NCI-H345 (cell line): ENCODE data around the gene LMX1B.
"Not testable (repeated sequence)": the region's sequence is repeated elsewhere in the genome, so short reads cannot be mapped to it uniquely, and the experiment has no call there.

Experiments
- DNase-seq: peaks from one replicate; lab custom pipeline; 2025; lab: John Stamatoyannopoulos, UW

LMX1B gene

DNA sequence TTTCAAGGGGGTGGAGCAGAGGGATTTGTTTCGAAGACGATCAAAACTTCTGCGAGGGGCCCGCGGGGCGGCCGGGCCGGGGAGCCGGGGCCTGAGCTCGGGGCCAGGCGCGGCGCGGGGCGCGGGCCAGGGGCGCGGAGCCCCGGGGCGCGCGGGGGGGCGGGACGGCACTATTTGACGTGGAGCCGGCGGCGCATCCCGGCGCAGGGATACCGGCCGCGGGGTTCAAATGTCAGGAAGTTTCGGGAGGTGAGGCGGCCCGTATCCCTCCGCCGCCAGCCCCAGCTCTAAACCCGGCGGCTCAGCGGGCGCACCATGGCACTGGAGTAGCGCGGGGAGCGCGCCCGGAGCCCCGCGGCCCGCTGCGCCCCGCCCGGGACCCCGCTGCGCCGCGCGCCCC is at the start of gene LMX1B:
TSS of gene LMX1B (plus strand) at position 278 of the 400 bp plus-strand sequence. CDS start 522 bp downstream, outside the sequence.
- peak; percentile 28 for DNase-seq

DNA sequence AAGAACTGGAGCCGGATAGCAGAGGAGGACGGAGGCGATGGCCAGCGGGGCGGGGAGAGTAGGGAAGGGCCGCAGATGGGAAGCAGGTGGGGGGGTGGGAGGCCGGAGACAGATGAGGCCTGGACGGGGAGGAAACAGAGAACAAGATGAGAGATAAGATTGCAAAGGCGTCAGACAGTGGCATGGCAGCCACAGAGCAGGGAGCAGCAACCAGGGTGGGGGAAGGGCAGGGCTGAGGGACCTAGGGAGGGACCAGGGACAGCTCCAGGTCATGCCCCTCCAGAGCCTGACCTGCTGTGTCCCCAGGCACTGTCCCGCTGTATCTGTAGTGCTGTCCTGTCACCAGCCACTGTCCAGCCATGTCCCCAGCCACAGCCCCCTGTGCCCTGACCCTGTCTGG is 49.6 kb upstream of the LMX1B start:
- no peak for DNase-seq

DNA sequence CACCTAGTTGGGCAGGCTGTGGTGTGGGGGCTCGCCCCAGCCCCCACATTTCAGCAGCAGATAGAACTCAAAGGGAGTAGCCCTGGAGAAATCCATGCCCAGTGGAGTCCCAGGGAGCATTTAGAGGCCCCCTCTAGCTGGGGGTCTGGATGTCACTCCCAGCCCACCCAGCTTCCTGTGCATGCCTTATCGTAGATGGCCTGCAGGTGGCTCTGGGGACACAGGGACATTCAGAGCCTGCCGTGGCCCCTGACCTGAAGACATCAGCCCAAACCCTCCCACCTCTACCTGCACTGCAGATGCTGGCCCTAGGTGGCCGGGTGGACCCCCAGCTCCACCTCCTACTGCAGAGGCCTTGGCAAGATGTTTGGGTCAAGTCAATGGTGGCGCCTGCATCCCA is 49.0 kb upstream of the LMX1B start:
- no peak for DNase-seq

DNA sequence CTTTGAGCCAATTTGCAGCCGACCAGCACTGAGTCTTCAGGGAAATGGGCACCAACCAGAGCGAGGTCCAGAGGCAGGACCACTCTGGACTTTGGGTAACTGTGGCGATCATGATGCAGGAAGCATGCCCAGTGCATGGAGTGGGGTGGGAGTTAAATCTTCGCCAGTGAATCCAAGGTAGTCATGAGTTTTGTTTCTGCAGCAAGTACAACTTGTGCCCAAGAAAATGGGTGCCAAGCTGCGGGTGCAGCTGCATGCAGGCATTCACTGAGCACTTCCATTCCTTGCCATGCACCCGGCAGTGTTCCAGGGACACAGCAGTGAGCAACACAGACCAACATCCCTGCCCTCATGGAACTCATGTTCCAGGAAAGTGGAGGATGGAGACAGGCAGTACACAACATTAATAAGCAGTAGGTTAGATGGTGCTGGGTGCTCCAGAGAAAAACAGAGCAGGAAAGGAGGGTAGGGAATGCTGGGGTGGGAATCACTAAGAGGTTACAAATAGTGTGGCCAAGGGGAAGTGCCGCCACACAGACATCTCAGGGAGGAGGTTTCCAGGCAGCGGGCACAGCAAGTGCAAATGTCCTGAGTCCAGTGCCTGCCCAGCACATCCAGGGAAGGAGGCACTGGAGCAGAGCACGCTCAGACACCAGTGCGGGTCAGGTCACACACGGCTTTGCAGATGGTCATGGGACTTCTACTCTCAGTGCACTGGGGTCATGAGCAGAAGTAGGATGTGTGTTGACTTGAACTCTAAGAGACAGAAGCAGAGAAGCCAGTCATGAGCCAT is 48.2 kb upstream of the LMX1B start:
- no peak for DNase-seq

DNA sequence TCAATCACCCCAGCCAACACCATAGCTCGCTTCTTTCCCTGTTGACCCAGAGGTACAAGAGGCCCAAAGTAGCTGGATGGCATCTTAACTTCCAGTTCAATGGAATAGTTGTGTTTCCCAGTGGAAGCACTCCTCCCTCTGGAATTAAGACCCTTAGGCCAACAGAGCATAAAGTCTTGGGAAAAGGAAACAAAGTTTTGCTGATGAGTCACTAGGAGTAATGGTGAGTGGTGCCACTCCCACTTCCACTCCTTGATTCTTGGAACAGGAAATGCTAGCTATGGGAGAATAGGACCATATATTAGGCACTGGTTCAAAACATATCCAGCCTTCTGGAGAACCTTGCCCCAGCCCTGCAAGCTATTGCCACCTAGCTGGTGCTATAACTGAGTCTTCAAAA is 44.7 kb upstream of the LMX1B start:
- DNase-seq = no peak

DNA sequence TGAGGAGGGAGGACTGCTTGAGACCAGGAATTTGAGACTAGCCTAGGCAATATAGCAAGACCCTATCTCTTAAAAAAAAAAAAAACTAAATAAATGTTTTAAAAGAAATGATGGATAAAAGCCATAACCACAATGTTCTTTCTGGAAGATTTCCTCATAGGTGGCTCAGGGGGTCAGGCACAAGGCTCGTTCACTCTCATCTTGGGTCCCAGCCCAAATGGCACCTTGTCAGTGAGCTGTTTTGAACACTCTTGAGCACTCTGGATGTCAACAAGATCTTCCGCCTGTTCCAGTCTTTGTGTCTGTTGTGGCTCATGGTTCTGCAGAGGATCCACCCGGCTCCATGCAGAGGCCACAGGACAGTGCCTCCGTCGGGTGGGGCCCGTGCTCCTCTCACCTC is 35.7 kb upstream of the LMX1B start:
- DNase-seq = no peak

DNA sequence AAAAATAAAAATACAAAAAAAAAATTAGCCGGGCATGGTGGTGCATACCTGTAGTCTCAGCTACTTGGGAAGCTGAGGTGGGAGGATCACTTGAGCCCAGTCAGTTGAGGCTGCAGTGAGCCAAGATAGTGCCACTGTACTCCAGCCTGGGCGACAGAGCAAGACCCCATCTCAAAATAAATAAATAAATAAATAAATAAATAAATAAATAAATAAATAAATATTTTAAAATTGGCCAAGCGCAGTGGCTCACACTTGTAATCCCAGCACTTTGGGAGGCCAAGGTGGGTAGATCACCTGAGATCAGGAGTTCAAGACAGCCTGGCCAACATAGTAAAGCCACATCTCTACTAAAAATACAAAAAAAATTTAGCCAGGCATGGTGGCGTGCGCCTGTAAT is 33.4 kb upstream of the LMX1B start:
- not testable (repeated sequence) for DNase-seq

DNA sequence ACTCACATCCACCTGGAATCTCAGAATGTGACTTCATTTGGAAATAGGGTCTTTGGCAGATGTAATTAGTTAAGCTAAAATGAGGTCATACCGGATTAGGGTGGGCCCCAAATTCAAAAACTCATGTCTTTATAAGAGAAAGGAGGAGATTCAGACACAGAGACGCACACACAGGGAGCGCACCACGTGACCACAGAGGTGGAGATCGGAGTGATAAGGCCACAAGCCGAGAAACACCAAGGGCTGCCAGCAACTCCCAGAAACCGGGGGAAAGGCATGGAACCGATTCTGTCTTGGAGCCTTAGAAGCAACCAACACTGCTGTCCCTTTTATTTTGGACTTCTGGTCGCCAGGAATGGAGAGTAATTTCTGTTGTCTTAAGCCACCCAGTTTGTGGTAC is 31.8 kb upstream of the LMX1B start:
- DNase-seq = no peak

DNA sequence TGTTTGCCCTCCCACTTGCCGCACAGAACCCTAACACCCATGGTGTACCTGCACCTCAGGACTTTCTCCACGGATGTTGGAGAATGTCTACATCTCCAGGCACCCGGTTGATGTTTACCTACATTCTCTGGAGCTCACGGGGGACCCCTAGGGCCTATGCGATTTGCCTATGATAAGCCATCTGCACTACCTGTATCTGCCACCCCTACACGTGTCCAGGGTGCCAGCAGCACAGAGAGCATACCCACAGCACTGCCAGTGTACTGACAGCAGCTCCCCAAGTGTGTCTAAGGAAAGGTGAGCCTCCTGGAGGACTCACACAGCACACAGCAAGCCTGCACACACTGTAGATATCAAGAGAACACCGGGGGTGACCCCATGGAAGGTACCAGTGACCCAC is 31.3 kb upstream of the LMX1B start:
- DNase-seq = no peak

DNA sequence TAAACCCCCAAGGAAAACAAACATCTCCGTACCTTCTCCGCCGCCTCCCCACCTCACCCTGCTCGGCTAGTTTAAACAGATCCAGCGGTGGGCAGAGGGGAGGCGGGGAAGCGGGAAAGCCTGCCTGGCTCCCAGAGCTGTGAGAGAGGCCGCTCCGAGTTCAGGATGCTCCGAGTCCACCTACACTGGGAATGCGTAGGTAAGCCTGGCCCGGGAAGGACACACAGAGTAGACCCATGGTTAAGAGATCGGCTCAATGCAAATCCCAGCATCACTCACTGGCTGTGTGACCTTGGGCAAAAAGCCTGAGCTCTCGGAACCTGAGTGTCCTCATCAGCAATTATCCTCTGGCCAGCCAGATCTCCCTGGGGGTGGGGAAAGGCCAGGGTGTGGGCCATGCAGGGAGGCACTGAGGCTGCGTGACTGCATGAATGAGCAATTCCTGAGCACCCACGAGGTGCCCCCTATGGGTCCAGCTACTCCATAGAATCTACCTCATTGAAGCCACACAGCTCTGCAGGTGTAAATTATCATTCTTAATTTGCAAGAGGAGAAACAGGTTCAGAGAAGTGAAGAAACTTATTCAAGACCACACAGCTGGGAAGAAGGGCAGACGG is 30.5 kb upstream of the LMX1B start:
- DNase-seq = no peak

DNA sequence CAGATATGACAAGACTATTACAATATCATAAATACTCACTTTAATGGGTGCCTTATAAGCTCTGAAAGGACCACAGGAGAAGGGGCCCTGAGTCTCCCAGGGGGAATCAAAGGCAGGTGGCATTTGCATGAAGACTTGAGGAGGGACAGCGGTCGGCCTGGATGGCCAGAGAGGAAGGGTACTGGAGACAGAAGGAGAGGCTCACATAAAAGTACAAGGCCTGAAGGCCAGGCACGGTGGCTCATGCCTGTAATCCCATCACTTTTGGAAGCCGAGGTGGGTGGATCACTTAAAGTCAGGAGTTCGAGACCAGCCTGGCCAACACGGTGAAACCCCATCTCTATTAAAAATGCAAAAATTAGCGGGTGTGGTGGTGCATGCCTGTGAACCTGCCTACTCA is 29.1 kb upstream of the LMX1B start:
- DNase-seq = no peak

DNA sequence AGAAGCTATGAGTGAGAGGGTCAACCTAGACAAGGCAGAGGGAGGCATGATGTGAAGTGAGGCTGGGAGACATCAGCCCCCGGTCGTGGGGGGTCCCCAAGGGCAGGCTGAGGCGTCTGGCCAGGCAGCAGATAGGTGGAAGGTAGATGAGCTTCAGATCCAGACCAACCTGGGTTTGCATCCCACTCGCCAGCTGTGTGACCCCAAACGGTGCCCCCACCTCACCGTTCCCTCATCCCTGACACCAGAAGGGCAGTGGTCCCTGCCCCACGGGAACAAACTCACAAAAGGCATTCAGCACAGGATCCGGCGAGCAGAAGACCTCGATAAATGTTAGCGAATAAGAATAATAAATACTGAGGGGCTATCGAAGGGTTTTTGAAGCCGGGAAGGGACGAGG is 27.5 kb upstream of the LMX1B start:
- DNase-seq = no peak

DNA sequence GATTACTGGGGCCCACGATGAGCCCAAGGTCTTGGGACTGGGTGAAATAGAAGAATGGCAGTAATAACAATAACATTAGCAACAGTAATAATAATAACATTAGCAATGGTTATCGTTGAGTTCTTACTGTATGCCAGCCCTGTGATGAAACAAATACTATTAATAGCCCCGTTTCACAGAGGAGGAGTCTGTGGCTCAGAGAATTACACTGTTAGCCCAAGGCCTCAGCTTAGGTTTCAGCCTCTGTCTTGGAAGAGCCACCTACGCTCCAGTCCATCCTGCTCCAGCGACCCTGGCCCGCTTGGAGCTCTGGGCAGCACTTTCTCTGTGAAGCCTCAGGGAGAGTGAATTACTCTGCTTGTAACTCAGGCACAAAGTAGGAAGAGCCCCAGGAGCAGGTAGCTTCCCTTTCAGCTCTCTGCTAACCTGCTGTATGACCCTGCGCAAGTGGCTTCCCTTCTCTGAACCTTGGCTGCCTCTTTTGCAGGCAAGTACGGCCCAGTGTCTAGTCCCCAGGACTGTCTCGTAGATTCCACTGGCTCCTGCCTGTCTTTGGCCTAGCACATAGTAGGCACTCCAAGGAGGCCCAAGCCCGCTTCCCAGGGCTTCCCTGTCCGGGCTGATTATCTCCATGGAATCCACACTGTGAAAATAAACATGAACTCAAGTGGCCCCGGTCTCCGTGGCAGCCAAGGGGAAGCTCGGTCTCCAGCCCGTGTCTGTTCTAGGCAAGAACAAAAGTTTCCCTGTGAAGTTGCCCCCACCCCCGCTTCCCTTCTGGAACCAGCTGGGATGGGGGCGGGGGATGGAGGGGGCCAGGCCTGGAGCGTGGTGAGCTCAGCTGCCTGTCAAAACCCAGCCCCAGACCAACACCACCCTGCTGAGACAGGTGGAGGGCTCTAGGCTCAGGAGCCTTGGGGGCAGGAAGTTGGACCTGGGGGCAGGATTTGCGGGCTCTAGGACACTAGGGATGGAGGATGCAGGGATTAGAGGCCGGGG is 26.2 kb upstream of the LMX1B start:
- DNase-seq = no peak

DNA sequence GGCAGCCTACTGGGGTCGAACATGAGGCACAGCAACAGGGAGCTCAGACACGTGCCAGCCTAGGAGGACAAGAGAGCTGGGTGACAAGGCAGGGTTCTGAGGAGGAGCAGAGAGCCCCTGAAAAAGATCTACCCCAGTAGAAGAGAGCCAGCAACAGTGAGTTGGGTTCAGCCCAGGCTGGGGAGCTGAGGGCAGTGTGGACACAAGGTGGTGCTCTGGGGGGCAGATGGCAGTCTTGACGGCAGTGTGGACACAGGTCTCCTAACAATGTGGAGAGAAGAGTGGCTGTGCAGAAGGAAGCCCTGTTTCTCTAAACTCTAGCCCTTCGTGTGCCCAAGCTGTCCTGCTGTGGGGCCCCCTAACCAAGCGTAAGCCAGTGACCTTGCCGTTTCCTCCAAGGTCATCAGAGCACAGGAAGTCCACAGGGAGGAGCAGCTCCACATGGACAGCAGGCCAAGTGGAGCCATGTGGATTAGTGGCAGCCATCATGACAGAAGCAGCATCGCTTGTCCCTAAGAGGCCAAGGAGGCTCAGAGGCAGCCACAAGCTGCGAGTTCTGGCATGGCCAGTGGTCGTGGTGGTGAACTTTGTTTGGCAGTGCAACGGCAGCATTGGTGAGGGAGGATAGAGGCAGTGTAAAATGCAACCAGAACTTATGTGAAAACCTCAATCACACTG is 25.1 kb upstream of the LMX1B start:
- DNase-seq = no peak

DNA sequence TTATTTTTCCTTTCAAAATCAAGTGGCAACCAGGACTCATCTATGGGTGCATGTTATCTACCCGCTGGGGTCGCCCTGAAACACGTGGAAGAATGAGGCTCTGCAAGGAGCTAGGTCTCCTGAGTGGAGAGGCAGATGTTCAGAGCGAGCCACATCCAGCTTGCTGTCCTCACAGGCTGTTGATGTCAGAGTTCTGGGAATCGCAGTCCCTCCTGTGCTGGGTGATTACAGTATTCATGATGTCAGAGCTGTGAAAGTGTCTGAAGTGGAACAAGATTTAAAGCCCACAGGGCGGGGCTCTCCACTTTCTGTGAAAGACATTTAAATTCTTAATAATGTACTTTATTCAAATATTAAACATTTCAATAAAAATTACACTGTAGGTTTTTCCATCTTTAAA is 24.4 kb upstream of the LMX1B start:
- DNase-seq = no peak

DNA sequence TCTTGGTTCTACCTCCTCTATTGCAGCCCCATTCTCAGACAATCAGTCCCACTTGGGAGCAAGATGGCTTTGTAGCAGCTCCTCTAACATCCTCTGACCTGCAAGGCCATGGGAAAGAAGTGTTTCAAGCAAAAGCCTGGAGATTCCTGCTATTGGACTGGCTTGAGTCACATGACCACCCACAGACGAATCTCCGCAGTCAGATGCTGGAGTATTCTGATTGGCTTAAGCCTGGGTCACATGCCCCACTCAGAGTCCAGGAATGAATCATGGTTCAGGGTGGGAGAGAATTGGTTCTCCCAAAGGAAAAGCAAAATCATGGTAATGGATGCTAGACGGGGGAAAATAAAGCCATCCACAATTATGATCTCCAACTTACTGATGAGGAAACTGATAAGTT is 22.6 kb upstream of the LMX1B start:
- DNase-seq = no peak

DNA sequence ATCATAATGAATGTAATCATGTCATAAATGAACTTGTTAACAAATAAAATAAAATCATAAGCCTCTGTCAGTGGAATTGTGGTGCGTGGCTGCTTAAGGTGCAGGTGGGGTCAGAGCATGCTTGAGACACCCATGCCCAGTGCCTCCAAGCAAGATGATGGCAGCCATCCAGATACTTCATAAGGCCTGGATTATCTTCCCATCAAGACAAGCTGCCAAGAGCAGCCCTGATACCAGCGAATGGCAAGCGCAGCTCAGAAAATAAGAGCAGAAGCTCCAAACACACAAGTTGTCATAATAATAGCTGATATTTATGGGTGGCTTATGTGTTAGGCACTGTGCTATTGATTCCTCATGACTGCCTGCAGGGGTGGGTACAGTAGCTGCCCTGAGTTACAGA is 21.8 kb upstream of the LMX1B start:
- DNase-seq = no peak

DNA sequence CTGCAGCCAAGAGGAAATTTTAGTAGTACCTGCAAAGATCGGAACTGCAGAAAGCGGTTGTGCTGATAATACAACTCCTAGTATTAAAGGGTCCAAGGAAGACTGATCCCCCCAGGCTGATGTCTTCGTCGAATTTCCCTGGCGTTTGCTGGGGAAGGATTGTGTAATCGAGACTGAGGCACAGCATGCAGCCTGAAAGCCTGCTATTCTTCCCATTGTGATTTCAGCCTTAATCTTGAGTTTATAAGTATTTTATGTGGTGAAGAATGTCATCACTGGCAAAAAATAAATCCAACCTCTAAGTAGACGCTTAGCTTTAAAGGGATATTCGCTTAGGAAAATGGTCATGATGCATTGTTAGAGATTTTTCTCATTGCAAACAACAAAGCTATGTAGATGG is 21.3 kb upstream of the LMX1B start:
- DNase-seq = no peak

DNA sequence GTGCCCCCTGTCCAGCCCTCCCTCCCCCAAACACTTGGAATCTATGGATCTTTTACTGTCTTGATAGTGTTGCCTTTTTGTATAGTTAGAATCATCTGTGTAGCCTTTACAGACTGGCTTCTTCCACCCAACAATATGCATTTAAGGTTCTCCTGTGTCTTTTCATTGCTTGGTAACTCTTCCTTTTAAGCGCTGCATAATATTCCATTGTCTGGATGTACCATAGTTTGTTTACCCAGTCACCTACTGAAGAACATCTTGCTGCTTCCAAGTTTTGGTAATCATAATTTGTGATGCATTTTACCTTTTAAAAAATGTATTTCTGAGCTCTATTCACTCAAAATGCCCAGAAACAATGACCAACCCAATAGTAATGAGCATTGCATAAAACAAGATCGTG is 17.7 kb upstream of the LMX1B start:
- DNase-seq = no peak

DNA sequence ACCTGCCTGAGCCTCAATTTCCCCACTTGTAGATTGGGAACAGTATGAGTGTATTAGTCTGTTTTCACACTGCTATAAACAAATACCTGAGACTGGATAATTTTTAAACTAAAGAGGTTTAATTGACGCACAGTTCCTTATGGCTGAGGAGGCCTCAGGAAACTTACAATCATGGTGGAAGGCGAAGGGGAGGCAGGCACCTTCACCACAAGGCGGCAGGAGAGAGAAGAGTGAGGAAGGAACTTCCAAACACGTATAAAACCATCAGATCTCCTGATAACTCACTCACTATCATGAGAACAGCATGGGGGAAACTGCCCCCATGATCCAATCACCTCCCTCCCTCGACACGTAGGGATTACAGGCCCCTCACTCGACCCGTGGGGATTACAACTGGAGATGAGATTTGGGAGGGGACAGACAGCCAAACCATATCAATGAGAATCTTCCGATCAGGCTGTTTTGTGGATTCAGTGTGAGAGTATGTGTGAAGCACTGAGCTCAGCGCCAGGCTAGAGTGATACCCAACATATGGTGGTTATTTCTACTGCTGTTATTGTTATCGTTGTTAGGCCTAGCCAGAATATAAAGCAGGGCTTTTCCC is 14.6 kb upstream of the LMX1B start:
- DNase-seq = no peak
